ENCODE results near the gene CDH18.

DNA sequence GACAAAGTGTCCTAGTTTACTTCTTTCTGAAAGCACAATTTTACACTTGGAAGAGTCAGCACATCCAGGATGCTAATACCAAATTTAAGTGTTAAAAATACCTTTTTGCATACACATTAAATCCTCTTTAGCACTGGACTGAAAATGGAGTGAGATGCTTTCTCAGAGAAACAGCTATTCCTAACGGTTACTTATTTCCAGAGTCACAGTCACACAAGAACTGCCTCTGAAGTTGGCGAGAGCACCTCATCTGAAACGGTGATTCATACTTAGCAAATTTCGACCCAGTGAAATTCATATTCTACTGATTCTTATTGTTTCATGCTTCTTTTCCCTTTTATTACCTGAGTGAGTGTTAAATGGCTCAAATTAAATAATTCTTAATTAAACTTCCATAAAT is 12.2 kb downstream of the CDH18 start:
- TF ChIP-seq, protein P1, sequence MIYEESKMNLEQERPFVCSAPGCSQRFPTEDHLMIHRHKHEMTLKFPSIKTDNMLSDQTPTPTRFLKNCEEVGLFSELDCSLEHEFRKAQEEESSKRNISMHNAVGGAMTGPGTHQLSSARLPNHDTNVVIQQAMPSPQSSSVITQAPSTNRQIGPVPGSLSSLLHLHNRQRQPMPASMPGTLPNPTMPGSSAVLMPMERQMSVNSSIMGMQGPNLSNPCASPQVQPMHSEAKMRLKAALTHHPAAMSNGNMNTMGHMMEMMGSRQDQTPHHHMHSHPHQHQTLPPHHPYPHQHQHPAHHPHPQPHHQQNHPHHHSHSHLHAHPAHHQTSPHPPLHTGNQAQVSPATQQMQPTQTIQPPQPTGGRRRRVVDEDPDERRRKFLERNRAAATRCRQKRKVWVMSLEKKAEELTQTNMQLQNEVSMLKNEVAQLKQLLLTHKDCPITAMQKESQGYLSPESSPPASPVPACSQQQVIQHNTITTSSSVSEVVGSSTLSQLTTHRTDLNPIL (CRISPR knock-in tag; IDR thresholded peaks at IDR 0.05; ENCODE audit: low read depth) = no peak
- TF ChIP-seq ZFP3 (CRISPR knock-in tag; IDR thresholded peaks at IDR 0.05) = no peak

All from SK-N-SH treated with all-trans-retinoic acid at 6 μM for 48 hours (cell line).